ENCODE measurements around the gene CDC73.

- TF ChIP-seq CTCF (IDR thresholded peaks at IDR 0.05; ENCODE audit: low read depth, low read length, missing input control) (no peak), RAD21 (IDR thresholded peaks at IDR 0.05) (no peak), REST (IDR thresholded peaks at IDR 0.05) (no peak), JUND (IDR thresholded peaks at IDR 0.05) (no peak), HNF4A (conservative IDR thresholded peaks at IDR 0.05) (no peak), SP1 (IDR thresholded peaks at IDR 0.05) (no peak), TAF1 (conservative IDR thresholded peaks at IDR 0.05) (no peak), GABPA (IDR thresholded peaks at IDR 0.05 in 1 of 2, conservative IDR thresholded peaks at IDR 0.05 in 1 of 2) (no peak), YY1 (IDR thresholded peaks at IDR 0.05) (no peak), RXRA (IDR thresholded peaks at IDR 0.05) (no peak), FOXA2 (IDR thresholded peaks at IDR 0.05) (no peak)
- TF ChIP-seq, protein P1, sequence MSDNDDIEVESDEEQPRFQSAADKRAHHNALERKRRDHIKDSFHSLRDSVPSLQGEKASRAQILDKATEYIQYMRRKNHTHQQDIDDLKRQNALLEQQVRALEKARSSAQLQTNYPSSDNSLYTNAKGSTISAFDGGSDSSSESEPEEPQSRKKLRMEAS (IDR thresholded peaks at IDR 0.05) = no peak
These were observed 1.1 kb upstream of the CDC73 start for GRCh38 chr1:193120604-193121166.
